Measurements from ENCODE around the gene AP2M1. TPM values are rescaled to one million over a fixed set of nuclear protein-coding genes. Genes with fewer than 3 reads are reported as not detected.

The AP2M1 gene
- polyA plus RNA-seq, 1 of the 3 experiments (the other 2 are of a cell fraction), result 759 TPM

GRCh38 chr3:184148076-184148475 is 26.6 kb upstream of the AP2M1 start:
- 90% methylated on average over 3 of the region's 3 CpGs for WGBS (ENCODE audit: low lambda C conversion rate)
- Histone ChIP-seq H3K27ac (ENCODE audit: low read depth in 2 of 2, low read length in 1 of 2) (no peak overlapping the region), H2AFZ (ENCODE audit: low read depth) (no peak overlapping the region), H3K9ac (no peak overlapping the region), H4K20me1 (ENCODE audit: insufficient read depth) (no peaks in the 10 kb centered on the region), H3K79me2 (ENCODE audit: insufficient read depth) (no peaks in the 10 kb centered on the region), H3F3A (replicated peaks; ENCODE audit: insufficient read depth) (peaks cover 8% of the 10 kb centered on the region), H3K4me2 (no peak overlapping the region), H3K4me3 (ENCODE audit: low read depth in 2 of 2, low read length in 1 of 2) (no peak overlapping the region), H3K9me3 (no peaks in the 10 kb centered on the region), H3K36me3 (replicated peaks in 1 of 2; ENCODE audit: control insufficient read depth in 1 of 2, insufficient read depth in 2 of 2, low read length in 1 of 2) (peaks cover 21 to 30% of the 10 kb centered on the region in 2 experiments), H3K4me1 (ENCODE audit: control insufficient read depth in 1 of 2, insufficient read depth in 2 of 2, low read depth in 1 of 2, low read length in 1 of 2) (peaks cover 0 to 2% of the 10 kb centered on the region in 2 experiments; a peak in 1 of 4 replicates), H3K27me3 (ENCODE audit: insufficient read depth) (no peaks in the 10 kb centered on the region), H3K9me2 (no peaks in the 10 kb centered on the region)
- ChIA-PET CTCF (no interaction called here), POLR2A (no interaction called here)
- no peak for TF ChIP-seq GABPA (IDR thresholded peaks at IDR 0.05; ENCODE audit: low read depth)
- TF ChIP-seq NFIC (IDR thresholded peaks at IDR 0.05; ENCODE audit: borderline replicate concordance), result no peak
- no peak for TF ChIP-seq NRF1 (IDR thresholded peaks at IDR 0.05; ENCODE audit: low read depth, low read length)
- TF ChIP-seq USF2 (IDR thresholded peaks at IDR 0.05; ENCODE audit: borderline replicate concordance, low read depth, low read length), result no peak
- no peak for TF ChIP-seq IRF3 (IDR thresholded peaks at IDR 0.05; ENCODE audit: low read depth, low read length)
- TF ChIP-seq TEAD4 (IDR thresholded peaks at IDR 0.05; ENCODE audit: borderline replicate concordance, insufficient read depth), result no peak
- no peak for TF ChIP-seq SMC3 (IDR thresholded peaks at IDR 0.05; ENCODE audit: low read depth, low read length)
- no peak for TF ChIP-seq RAD21 (IDR thresholded peaks at IDR 0.05; ENCODE audit: low read length)
- no peak for TF ChIP-seq JUND (IDR thresholded peaks at IDR 0.05)
- TF ChIP-seq CTCF (IDR thresholded peaks at IDR 0.05), result no peak
- no peak for TF ChIP-seq FOXM1 (IDR thresholded peaks at IDR 0.05; ENCODE audit: low read depth)
- no peak for TF ChIP-seq SIN3A (IDR thresholded peaks at IDR 0.05; ENCODE audit: borderline replicate concordance, low read depth, low read length)
- no peak for TF ChIP-seq TAF1 (IDR thresholded peaks at IDR 0.05; ENCODE audit: borderline replicate concordance, low read depth, low read length)
- no peak for TF ChIP-seq CHD2 (IDR thresholded peaks at IDR 0.05; ENCODE audit: low read length, partially characterized antibody)
- TF ChIP-seq MAX (IDR thresholded peaks at IDR 0.05; ENCODE audit: low read depth), result no peak
- DNase-seq, result no peak

Measured in SK-N-SH (cell line).